Measurements from ENCODE around the gene CLEC14A.

The CLEC14A gene

DNA sequence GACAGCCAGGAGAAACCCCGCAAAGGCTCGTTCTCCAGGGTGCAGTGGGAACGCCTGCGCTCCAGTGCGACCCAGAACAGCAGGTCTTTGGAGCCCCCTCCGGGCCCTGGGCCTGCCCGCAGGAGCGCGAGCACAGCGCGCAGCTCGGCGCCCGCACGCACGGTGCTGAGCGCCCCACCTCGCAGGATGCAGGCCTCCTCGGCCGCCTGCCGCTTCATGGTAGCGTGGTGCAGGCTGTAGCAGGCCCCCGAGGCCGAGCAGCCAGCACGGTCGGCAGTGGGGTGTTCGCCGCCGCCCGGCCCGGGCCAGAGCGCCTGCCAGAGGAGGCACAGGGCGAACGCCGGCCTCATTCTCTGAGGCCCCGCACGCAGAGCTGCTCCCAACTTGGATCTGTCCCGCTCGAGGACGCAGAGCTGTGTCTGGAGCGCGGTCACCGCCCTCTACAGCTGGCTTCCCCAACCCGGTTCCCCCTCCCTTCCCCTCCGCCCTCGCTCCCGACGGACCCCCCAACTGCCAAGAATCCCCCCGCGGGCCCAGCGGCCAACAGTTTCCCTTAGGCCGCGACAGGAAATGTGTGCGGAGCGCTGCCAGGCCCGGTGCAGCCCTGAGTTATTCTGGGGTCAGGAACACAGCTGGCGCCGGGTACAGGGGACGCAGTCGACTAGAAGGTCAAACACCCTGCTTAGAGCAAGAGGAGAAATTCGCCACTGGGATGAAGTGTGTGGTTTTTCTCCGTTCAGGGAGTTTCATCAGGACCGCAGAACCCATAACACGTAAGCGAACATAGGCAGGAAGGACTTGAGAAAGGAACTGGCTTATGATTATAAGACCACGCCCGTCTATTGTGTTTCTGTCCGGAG lies at the start of gene CLEC14A:
CLEC14A (minus strand) TSS at position 421 of the 860 bp plus-strand sequence; CDS start at position 350, 71 bp downstream.
- DNase-seq = peak; percentile 81

DNA sequence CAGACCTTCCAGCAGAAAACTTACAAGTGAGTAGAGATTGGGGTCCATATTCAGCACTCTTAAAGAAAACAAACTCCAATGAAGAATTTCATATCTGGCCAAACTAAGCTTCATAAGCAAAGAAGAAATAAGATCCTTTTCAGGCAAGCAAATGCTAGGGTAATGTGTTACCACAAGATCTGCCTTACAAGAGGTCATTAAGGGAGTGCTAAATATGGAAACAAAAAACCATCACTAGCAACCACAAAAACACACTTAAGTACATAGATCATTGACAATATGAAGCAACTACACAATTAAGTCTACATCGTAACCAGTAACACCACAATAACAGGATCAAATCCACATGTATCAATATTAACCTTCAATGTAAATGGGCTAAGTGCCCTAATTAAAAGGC lies 47.1 kb upstream of the CLEC14A start:
- no peak for DNase-seq

- no peak for DNase-seq
Observed at GRCh38 chr14:38302034-38302433, 46.1 kb upstream of the CLEC14A start.

DNA sequence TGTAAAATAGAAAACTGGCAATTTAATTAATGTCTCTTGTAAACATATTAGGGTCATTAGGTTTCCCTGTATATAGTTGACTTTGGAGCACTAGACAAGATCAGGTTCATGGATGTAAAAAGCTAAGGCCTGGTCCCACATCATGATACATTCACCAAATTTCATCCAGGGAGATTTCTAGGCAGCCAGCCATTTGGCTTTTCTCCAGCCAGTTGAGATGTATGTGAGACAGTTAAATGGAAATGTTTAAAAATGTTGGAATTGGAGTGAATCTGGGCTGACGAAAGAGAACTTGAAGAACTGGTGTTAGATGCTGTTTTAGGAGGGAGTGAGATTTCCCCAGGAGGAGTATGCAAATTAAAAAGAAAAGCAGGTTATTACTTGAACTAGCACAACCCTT lies 41.8 kb upstream of the CLEC14A start:
- no peak for DNase-seq

- no peak for DNase-seq
Observed at GRCh38 chr14:38291681-38292467, 36.0 kb upstream of the CLEC14A start.

DNA sequence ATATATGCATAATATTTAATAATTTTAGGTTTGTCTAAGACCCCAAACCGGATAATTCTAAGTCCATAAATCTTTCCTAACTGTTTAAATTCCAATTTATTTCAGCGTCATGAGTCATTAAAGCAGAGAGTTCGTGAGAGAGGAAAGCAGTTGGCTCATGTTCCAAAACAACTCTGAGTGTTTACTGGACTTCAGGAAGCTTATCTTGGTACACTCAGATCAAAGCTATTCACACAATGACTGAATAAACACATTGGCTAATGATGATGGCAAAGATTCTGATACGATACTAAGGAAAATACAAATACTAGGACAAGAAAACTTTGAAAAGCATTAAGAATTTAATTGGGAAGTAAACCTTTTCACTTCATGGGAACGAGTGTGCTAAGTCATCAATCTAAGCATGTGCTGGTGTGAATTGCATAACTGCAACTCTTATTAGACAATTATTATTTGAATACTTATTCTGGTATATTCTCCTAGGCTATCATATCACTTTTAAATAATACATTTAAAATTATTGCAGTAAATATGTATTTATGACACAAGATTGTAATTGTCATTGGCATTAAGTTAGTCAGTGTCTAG lies 34.8 kb upstream of the CLEC14A start:
- no peak for DNase-seq

DNA sequence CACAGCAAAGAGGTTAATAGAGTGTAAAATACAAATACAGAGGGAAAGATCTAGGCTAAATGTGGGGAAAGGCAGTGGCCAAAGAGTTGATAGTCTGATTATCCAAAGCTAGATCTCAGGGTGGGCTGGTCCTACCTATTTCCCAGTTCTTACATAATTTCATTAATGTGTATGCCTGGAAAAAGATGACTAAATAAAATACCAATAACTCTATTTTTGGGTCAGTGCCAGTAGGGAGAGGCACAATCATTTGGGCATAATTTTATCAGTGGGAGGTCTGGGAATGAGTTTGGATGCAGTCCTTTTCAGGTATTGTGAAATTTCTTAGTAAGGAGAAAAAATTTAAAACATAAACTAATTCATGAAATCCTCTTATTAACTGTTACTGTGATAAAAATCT lies 30.6 kb upstream of the CLEC14A start:
- DNase-seq = no peak

DNA sequence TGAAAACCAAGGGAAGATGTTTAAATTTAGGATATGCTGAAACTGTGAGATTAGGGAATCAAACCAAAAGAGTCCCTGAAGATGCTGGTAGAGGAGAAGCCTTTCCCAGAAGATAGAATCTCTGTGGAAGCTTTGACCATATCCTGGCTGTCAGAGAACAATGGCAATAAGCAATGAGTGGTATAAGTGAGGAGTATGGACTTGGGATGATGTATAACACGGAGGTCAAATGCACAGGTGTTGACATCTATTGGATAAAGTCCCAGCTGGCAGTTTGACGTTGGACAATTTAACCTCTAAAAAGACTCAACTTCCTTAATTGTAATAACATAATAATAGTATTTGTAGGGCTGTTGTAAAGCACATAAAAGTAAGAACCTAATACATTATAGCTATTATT lies 30.1 kb upstream of the CLEC14A start:
- DNase-seq = no peak

- DNase-seq = no peak
Observed at GRCh38 chr14:38282936-38283335, 27.0 kb upstream of the CLEC14A start.

- no peak for DNase-seq
Observed at GRCh38 chr14:38280081-38280480, 24.2 kb upstream of the CLEC14A start.

- DNase-seq = no peak
Observed at GRCh38 chr14:38279572-38279971, 23.7 kb upstream of the CLEC14A start.

DNA sequence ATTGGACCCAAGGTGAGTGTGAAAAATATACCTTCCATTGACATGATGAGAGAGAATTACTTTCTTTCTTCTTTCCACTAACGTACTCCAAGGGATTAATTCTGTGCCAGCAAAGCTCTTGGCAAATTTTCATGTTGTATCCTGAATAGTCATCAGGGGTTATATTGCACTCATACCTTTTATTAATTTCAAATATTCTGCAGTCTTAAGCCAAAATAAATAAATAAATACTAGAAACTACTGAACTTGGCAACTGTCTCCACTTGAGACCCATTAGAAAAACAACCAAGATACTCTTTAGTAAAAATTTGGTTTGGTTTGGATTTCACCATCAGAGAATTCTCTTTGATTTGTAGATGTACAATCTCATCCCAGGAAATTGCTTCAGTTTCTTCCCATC lies 22.1 kb upstream of the CLEC14A start:
- no peak for DNase-seq

DNA sequence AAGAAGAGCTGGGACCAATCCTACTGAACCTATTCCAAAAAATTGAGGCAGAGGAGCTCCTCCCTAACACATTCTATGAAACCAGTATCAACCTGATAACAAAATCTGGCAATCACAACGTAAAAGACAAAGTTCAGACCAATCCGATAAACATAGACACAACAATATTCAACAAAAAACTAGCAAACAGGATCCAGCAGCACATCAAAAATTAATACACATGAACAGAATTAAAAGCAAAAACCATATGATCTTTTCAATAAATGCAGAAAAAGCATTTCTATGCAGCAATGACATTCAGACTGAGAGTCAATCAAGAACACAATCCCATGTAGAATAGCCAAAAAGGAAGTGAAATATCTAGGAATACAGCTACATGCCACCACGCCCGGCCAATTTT lies 7.0 kb upstream of the CLEC14A start:
- no peak for DNase-seq

- no peak for DNase-seq
Observed at GRCh38 chr14:38261620-38262019, 5.7 kb upstream of the CLEC14A start.

- no peak for DNase-seq
Observed at GRCh38 chr14:38257507-38257906, 1.6 kb upstream of the CLEC14A start.

DNA sequence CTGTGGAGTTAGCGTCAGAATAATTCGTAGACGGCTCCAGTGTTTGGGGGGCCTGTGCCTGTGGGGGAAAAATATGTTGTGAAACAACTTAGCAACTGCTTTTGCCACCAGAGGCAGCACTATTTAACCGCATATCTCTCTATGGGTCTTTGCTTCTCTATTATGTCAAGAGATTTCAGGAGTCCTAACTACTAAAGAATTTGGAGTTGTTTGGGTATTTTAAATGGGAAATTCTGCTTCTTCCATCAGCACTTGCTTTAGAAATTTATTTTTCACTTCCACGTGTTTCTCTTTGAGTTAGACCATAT lies 594 bp upstream of the CLEC14A start:
- peak; percentile 78 for DNase-seq

- DNase-seq = peak; percentile 30
Observed at GRCh38 chr14:38255408-38255672, 553 bp downstream of the CLEC14A start.

- DNase-seq = no peak
Observed at GRCh38 chr14:38254571-38255407, 1.1 kb downstream of the CLEC14A start.

GRCh38 chr14:38253676-38254075 lies 2.2 kb downstream of the CLEC14A start:
- DNase-seq = no peak

- DNase-seq = no peak
Observed at GRCh38 chr14:38252066-38252710, 3.7 kb downstream of the CLEC14A start.

DNA sequence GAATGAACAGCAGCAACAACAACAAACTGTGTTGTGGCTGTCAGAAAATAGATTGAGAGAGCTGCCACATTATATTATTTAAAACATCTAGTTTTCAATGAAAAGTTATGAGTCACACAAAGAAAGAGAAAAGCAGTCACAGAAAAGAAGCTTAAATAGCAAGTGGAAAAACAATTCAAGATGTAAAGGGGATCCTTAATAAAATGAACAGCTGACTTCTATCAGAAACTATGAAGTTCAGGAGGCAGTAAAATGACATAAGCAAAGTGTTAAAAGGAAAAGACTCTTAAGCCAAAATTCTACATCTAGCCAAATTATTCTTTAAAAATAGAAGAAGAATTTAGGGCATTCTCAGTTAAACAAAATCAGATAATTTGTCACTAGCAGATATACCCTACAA lies 5.6 kb downstream of the CLEC14A start:
- no peak for DNase-seq

DNA sequence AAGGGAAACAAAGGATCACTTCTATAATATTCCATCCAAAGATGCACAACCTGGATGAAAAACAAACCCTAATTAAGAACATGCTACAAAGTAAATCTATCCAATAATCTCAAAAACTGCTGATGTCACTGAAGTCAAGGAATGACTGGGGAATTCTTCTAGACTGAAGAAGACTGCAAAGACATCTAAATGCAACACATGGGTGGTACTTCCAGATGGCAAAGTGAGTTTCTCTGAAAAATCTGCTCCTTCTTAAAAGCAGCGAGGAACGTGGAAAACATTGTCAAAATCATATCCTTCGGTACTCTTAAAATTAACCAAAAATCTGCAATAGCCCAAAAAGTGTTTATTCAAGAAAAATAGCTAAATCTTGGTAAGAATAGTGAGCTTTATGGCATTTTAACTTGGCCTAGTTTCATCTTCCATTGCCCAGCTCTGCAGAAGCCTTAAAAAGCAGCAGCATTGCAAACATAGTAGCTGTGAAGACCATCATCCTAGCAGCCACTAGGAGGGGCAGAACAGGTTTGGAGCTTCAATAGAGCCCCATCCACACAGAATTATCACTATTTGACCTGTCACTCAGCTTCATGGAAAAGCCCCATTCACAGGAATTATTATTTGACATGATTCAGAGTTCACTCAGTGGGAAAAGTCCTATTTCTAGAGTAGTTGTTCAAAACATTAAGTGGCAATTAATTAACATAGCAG lies 7.4 kb downstream of the CLEC14A start:
- DNase-seq = no peak

Data from femur (tissue), 1 donor.